Non-pigmented ciliary epithelial cell (primary cell): ENCODE data around the gene NGEF.

Experiments
- DNase-seq: peaks from one replicate; pipeline ENCODE4 v3.0.0-alpha.2; 2010; ENCODE audit warnings: low read depth

Gene NGEF

GRCh38 chr2:232884001-232884421, 129.0 kb downstream of the NGEF start:
- DNase-seq = no peak

GRCh38 chr2:232883116-232883721, 129.8 kb downstream of the NGEF start:
- no peak for DNase-seq

- DNase-seq = no peak
These were observed 130.4 kb downstream of the NGEF start for GRCh38 chr2:232882505-232883115.

GRCh38 chr2:232882085-232882484, 131.0 kb downstream of the NGEF start:
- DNase-seq = no peak

GRCh38 chr2:232880764-232881351, 132.2 kb downstream of the NGEF start:
- no peak for DNase-seq

GRCh38 chr2:232879618-232880494, 133.2 kb downstream of the NGEF start:
- no peak for DNase-seq

GRCh38 chr2:232878855-232879617, 134.0 kb downstream of the NGEF start:
- no peak for DNase-seq

GRCh38 chr2:232877940-232878511, 135.0 kb downstream of the NGEF start:
- DNase-seq = no peak

GRCh38 chr2:232876978-232877441, 136.0 kb downstream of the NGEF start:
- DNase-seq = no peak

- no peak for DNase-seq
These were observed 136.7 kb downstream of the NGEF start for GRCh38 chr2:232876161-232876977.

- no peak for DNase-seq
These were observed 137.6 kb downstream of the NGEF start for GRCh38 chr2:232875256-232876121.

GRCh38 chr2:232874677-232875223, 138.3 kb downstream of the NGEF start:
- no peak for DNase-seq

GRCh38 chr2:232873909-232874641, 139.0 kb downstream of the NGEF start:
- DNase-seq = no peak

GRCh38 chr2:232873292-232873908, 139.7 kb downstream of the NGEF start:
- no peak for DNase-seq

- no peak for DNase-seq
These were observed 140.2 kb downstream of the NGEF start for GRCh38 chr2:232872826-232873225.

GRCh38 chr2:232871835-232872736, 141.0 kb downstream of the NGEF start:
- no peak for DNase-seq

- no peak for DNase-seq
These were observed 141.6 kb downstream of the NGEF start for GRCh38 chr2:232871418-232871834.
